NT2/D1 (cell line): Measurements from ENCODE around the gene C5orf15.

ENCODE experiments used
- SUZ12 ChIP-seq: IDR thresholded peaks from 2 replicates; pipeline ENCODE4 v1.6.1; 2011; ENCODE audit not compliant: insufficient read length, insufficient read depth; ENCODE audit errors: extremely low read depth
- ZNF274 ChIP-seq: IDR thresholded peaks from 2 replicates; pipeline ENCODE4 v1.6.1; 2011; ENCODE audit warnings: mild to moderate bottlenecking, low read depth, low read length

- no peak for TF ChIP-seq SUZ12
- TF ChIP-seq ZNF274 = no peak
Measured at GRCh38 chr5:133918316-133918715, 50.1 kb downstream of the C5orf15 start.
